Nephron progenitor cell (in vitro differentiated cells): ENCODE data around the gene COL6A1.

Experiments used
- DNase-seq: peaks from one replicate; pipeline ENCODE4 v3.0.0; 2021
- H3K27ac Mint-ChIP-seq: 2 replicates; pipeline ENCODE4 v1.8.0; 2021; ENCODE audit warnings: mild to moderate bottlenecking, moderate library complexity, mixed read lengths
- H3K27me3 Mint-ChIP-seq: 2 replicates; pipeline ENCODE4 v1.8.0; 2021; ENCODE audit warnings: mild to moderate bottlenecking, low read depth, mixed read lengths; ENCODE audit not compliant: poor library complexity
- H3K36me3 Mint-ChIP-seq: 2 replicates; pipeline ENCODE4 v1.8.0; 2021; ENCODE audit warnings: low read depth, mixed read lengths
- H3K4me1 Mint-ChIP-seq: 2 replicates; pipeline ENCODE4 v1.8.0; 2021; ENCODE audit warnings: mixed read lengths
- H3K4me3 Mint-ChIP-seq: 2 replicates; pipeline ENCODE4 v1.8.0; 2021; ENCODE audit warnings: mild to moderate bottlenecking, moderate library complexity, mixed read lengths
- H3K9me3 Mint-ChIP-seq: 2 replicates; pipeline ENCODE4 v1.8.0; 2021; ENCODE audit warnings: mild to moderate bottlenecking, moderate library complexity, mixed read lengths
- CTCF ChIP-seq: fragments of 200-600 bp; sonication (generic); IDR thresholded peaks from 2 replicates; pipeline ENCODE4 v1.5.0; 2021; ENCODE audit warnings: antibody characterized with exemption

Gene COL6A1

GRCh38 chr21:45937721-45938452, 43.7 kb upstream of the COL6A1 start:
- DNase-seq, result no peak
- Mint-ChIP-seq H3K4me1 (peaks cover 21% of the 10 kb centered on the region), H3K27me3 (peaks cover 22% of the 10 kb centered on the region), H3K27ac (no peak overlapping the region), H3K36me3 (no peaks in the 10 kb centered on the region), H3K9me3 (no peaks in the 10 kb centered on the region), H3K4me3 (no peak overlapping the region)
- no peak for TF ChIP-seq CTCF

- no peaks in the 10 kb centered on the region for H3K9me3 Mint-ChIP-seq
- no peak for TF ChIP-seq CTCF
- no peak for DNase-seq
- no peaks in the 10 kb centered on the region for H3K36me3 Mint-ChIP-seq
- H3K4me3 Mint-ChIP-seq, result no peak overlapping the region
- H3K27me3 Mint-ChIP-seq, result peaks cover 22% of the 10 kb centered on the region
- no peak overlapping the region for H3K27ac Mint-ChIP-seq
- peaks cover 23% of the 10 kb centered on the region for H3K4me1 Mint-ChIP-seq
These were observed 43.2 kb upstream of the COL6A1 start for GRCh38 chr21:45938453-45938755.

GRCh38 chr21:45938811-45939520, 42.6 kb upstream of the COL6A1 start:
- no peaks in the 10 kb centered on the region for H3K9me3 Mint-ChIP-seq
- H3K27ac Mint-ChIP-seq, result no peak overlapping the region
- no peak for TF ChIP-seq CTCF
- no peak overlapping the region for H3K4me3 Mint-ChIP-seq
- H3K4me1 Mint-ChIP-seq, result peaks cover 25% of the 10 kb centered on the region
- H3K36me3 Mint-ChIP-seq, result no peaks in the 10 kb centered on the region
- DNase-seq, result no peak
- peaks cover 22% of the 10 kb centered on the region for H3K27me3 Mint-ChIP-seq

GRCh38 chr21:45939521-45940045, 42.0 kb upstream of the COL6A1 start:
- Mint-ChIP-seq H3K9me3 (no peaks in the 10 kb centered on the region), H3K4me1 (peaks cover 19% of the 10 kb centered on the region), H3K36me3 (no peaks in the 10 kb centered on the region), H3K27ac (no peak overlapping the region), H3K27me3 (peaks cover 22% of the 10 kb centered on the region), H3K4me3 (no peak overlapping the region)
- TF ChIP-seq CTCF, result no peak
- no peak for DNase-seq

GRCh38 chr21:45940091-45940490, 41.5 kb upstream of the COL6A1 start:
- Mint-ChIP-seq H3K9me3 (no peaks in the 10 kb centered on the region), H3K4me3 (no peak overlapping the region), H3K27ac (no peak overlapping the region), H3K27me3 (peaks cover 22% of the 10 kb centered on the region), H3K4me1 (peaks cover 17% of the 10 kb centered on the region), H3K36me3 (no peaks in the 10 kb centered on the region)
- TF ChIP-seq CTCF, result no peak
- no peak for DNase-seq
